ENCODE data around the gene HCN4. TPM values are rescaled to one million over a fixed set of nuclear protein-coding genes. Genes with fewer than 3 reads are reported as not detected.

The HCN4 gene
- total RNA-seq, 2 experiments from 2014 or later = not detected

- Mint-ChIP-seq H3K36me3 (no peaks in the 10 kb centered on the region), H3K27me3 (peaks cover 9% of the 10 kb centered on the region), H3K4me1 (ENCODE audit: low read depth) (no peaks in the 10 kb centered on the region), H3K27ac (no peak overlapping the region), H3K9me3 (no peaks in the 10 kb centered on the region), H3K4me3 (no peak overlapping the region)
- intact Hi-C loops (cut with micrococcal nuclease) = no loop called here
- POLR2A ChIA-PET = no interaction called here
- CTCF ChIA-PET = no interaction called here
- DNase-seq = no peak
Observed at GRCh38 chr15:73355612-73356265, 13.0 kb downstream of the HCN4 start.

- DNase-seq = no peak
- ChIA-PET POLR2A (no interaction called here), CTCF (no interaction called here)
- Mint-ChIP-seq H3K27me3 (peaks cover 9% of the 10 kb centered on the region), H3K4me1 (ENCODE audit: low read depth) (no peaks in the 10 kb centered on the region), H3K36me3 (no peaks in the 10 kb centered on the region), H3K9me3 (no peaks in the 10 kb centered on the region), H3K27ac (no peak overlapping the region), H3K4me3 (no peak overlapping the region)
- intact Hi-C loops (cut with micrococcal nuclease) = no loop called here
Observed at GRCh38 chr15:73354241-73354640, 14.5 kb downstream of the HCN4 start.

- intact Hi-C loops (cut with micrococcal nuclease) = no loop called here
Observed at GRCh38 chr15:73353734-73354133, 15.0 kb downstream of the HCN4 start.

GRCh38 chr15:73352082-73352481 lies 16.7 kb downstream of the HCN4 start:
- H3K27ac Mint-ChIP-seq = no peak overlapping the region
- H3K4me1 Mint-ChIP-seq (ENCODE audit: low read depth) = no peaks in the 10 kb centered on the region
- POLR2A ChIA-PET = no interaction called here
- CTCF ChIA-PET = no interaction called here
- no peaks in the 10 kb centered on the region for H3K36me3 Mint-ChIP-seq
- intact Hi-C loops (cut with micrococcal nuclease) = no loop called here
- H3K4me3 Mint-ChIP-seq = no peak overlapping the region
- H3K27me3 Mint-ChIP-seq = peaks cover 6% of the 10 kb centered on the region
- no peak for DNase-seq
- no peaks in the 10 kb centered on the region for H3K9me3 Mint-ChIP-seq

More at GRCh38 chr15:73353734-73354133, 15.0 kb downstream of the HCN4 start:
- POLR2A ChIA-PET = no interaction called here
- no peak overlapping the region for H3K4me3 Mint-ChIP-seq
- H3K36me3 Mint-ChIP-seq = no peaks in the 10 kb centered on the region
- no peak for DNase-seq
- no peaks in the 10 kb centered on the region for H3K9me3 Mint-ChIP-seq
- H3K27ac Mint-ChIP-seq = no peak overlapping the region
- H3K27me3 Mint-ChIP-seq = peaks cover 9% of the 10 kb centered on the region
- H3K4me1 Mint-ChIP-seq (ENCODE audit: low read depth) = no peaks in the 10 kb centered on the region
- CTCF ChIA-PET = no interaction called here

GRCh38 chr15:73349191-73349590 lies 19.6 kb downstream of the HCN4 start:
- Mint-ChIP-seq H3K27me3 (peaks cover 4% of the 10 kb centered on the region), H3K4me3 (no peak overlapping the region), H3K4me1 (ENCODE audit: low read depth) (no peaks in the 10 kb centered on the region), H3K36me3 (no peaks in the 10 kb centered on the region), H3K27ac (no peak overlapping the region), H3K9me3 (no peaks in the 10 kb centered on the region)
- ChIA-PET POLR2A (no interaction called here), CTCF (no interaction called here)
- intact Hi-C loops (cut with micrococcal nuclease) = no loop called here
- DNase-seq = no peak

- no peaks in the 10 kb centered on the region for H3K4me1 Mint-ChIP-seq (ENCODE audit: low read depth)
- H3K27ac Mint-ChIP-seq = no peak overlapping the region
- H3K27me3 Mint-ChIP-seq = peaks cover 6% of the 10 kb centered on the region
- peak; percentile 71 for DNase-seq
- peaks cover 2% of the 10 kb centered on the region for H3K36me3 Mint-ChIP-seq
- no peak overlapping the region for H3K4me3 Mint-ChIP-seq
- intact Hi-C loops (cut with micrococcal nuclease) = no loop called here
- ChIA-PET CTCF (no interaction called here), POLR2A (no interaction called here)
- peaks cover 14% of the 10 kb centered on the region for H3K9me3 Mint-ChIP-seq
Observed at GRCh38 chr15:73346735-73347312, 21.9 kb downstream of the HCN4 start.

- intact Hi-C loops (cut with micrococcal nuclease) = no loop called here
- Mint-ChIP-seq H3K27ac (no peak overlapping the region), H3K36me3 (peaks cover 2% of the 10 kb centered on the region), H3K4me1 (ENCODE audit: low read depth) (no peaks in the 10 kb centered on the region), H3K9me3 (peaks cover 14% of the 10 kb centered on the region), H3K27me3 (peaks cover 6% of the 10 kb centered on the region), H3K4me3 (no peak overlapping the region)
- CTCF ChIA-PET = no interaction called here
- POLR2A ChIA-PET = no interaction called here
- no peak for DNase-seq
Observed at GRCh38 chr15:73345658-73346057, 23.1 kb downstream of the HCN4 start.

GRCh38 chr15:73344056-73344455 lies 24.7 kb downstream of the HCN4 start:
- CTCF ChIA-PET = no interaction called here
- H3K4me1 Mint-ChIP-seq (ENCODE audit: low read depth) = no peaks in the 10 kb centered on the region
- peaks cover 2% of the 10 kb centered on the region for H3K36me3 Mint-ChIP-seq
- POLR2A ChIA-PET = no interaction called here
- peaks cover 6% of the 10 kb centered on the region for H3K27me3 Mint-ChIP-seq
- H3K4me3 Mint-ChIP-seq = no peak overlapping the region
- DNase-seq = no peak
- peaks cover 14% of the 10 kb centered on the region for H3K9me3 Mint-ChIP-seq
- intact Hi-C loops (cut with micrococcal nuclease) = no loop called here
- H3K27ac Mint-ChIP-seq = no peak overlapping the region

GRCh38 chr15:73341886-73342600 lies 26.7 kb downstream of the HCN4 start:
- intact Hi-C loops (cut with micrococcal nuclease) = no loop called here
- peaks cover 14% of the 10 kb centered on the region for H3K9me3 Mint-ChIP-seq
- H3K4me3 Mint-ChIP-seq = no peak overlapping the region
- H3K27ac Mint-ChIP-seq = no peak overlapping the region
- ChIA-PET CTCF (no interaction called here), POLR2A (no interaction called here)
- peaks cover 4% of the 10 kb centered on the region for H3K27me3 Mint-ChIP-seq
- no peak for DNase-seq
- no peaks in the 10 kb centered on the region for H3K4me1 Mint-ChIP-seq (ENCODE audit: low read depth)
- H3K36me3 Mint-ChIP-seq = peaks cover 2% of the 10 kb centered on the region

GRCh38 chr15:73340502-73341192 lies 28.1 kb downstream of the HCN4 start:
- Mint-ChIP-seq H3K36me3 (peaks cover 2% of the 10 kb centered on the region), H3K27ac (no peak overlapping the region), H3K27me3 (peaks cover 3% of the 10 kb centered on the region), H3K4me3 (no peak overlapping the region), H3K9me3 (peaks cover 14% of the 10 kb centered on the region), H3K4me1 (ENCODE audit: low read depth) (no peaks in the 10 kb centered on the region)
- no peak for DNase-seq
- intact Hi-C loops (cut with micrococcal nuclease) = no loop called here
- ChIA-PET POLR2A (no interaction called here), CTCF (no interaction called here)

- Mint-ChIP-seq H3K4me3 (no peak overlapping the region), H3K36me3 (peaks cover 2% of the 10 kb centered on the region), H3K4me1 (ENCODE audit: low read depth) (no peaks in the 10 kb centered on the region), H3K27me3 (peaks cover 3% of the 10 kb centered on the region), H3K9me3 (peaks cover 14% of the 10 kb centered on the region), H3K27ac (no peak overlapping the region)
- ChIA-PET POLR2A (no interaction called here), CTCF (interaction anchor here (0.6 to 0.8 kb wide), 2 partner anchors 27 to 617 kb away, joined by 3 read pairs; no protein-coding TSS in a partner anchor)
- DNase-seq = no peak
- intact Hi-C loops (cut with micrococcal nuclease) = no loop called here
Observed at GRCh38 chr15:73338606-73339374, 30.0 kb downstream of the HCN4 start.

- Mint-ChIP-seq H3K27ac (no peak overlapping the region), H3K27me3 (peaks cover 3% of the 10 kb centered on the region), H3K4me3 (no peak overlapping the region), H3K4me1 (ENCODE audit: low read depth) (no peaks in the 10 kb centered on the region), H3K9me3 (peaks cover 6% of the 10 kb centered on the region), H3K36me3 (peaks cover 2% of the 10 kb centered on the region)
- ChIA-PET POLR2A (no interaction called here), CTCF (no interaction called here)
- intact Hi-C loops (cut with micrococcal nuclease) = no loop called here
- no peak for DNase-seq
Observed at GRCh38 chr15:73338058-73338457, 30.7 kb downstream of the HCN4 start.
